MM.1S (cell line): Measurements from ENCODE around the gene SOX4.

Experiments used
- EZH2 ChIP-seq: fragments of 300-600 bp; sonication (generic); optimal IDR thresholded peaks from 2 replicates; pipeline ENCODE3; 2017; ENCODE audit warnings: low read depth, mild to moderate bottlenecking, antibody characterized with exemption, low read length, mixed read lengths
- EZH2phosphoT487 ChIP-seq: fragments of 300-600 bp; sonication (generic); IDR thresholded peaks from 2 replicates; pipeline ENCODE4 v1.6.1; 2018; ENCODE audit warnings: antibody characterized with exemption, low read length
- TF ChIP-seq, protein P1 (sequence below): fragments of 300-600 bp; sonication (generic); IDR thresholded peaks from 2 replicates; pipeline ENCODE4 v1.5.1; 2016; ENCODE audit warnings: antibody characterized with exemption, low read length, mixed read lengths

DNA sequence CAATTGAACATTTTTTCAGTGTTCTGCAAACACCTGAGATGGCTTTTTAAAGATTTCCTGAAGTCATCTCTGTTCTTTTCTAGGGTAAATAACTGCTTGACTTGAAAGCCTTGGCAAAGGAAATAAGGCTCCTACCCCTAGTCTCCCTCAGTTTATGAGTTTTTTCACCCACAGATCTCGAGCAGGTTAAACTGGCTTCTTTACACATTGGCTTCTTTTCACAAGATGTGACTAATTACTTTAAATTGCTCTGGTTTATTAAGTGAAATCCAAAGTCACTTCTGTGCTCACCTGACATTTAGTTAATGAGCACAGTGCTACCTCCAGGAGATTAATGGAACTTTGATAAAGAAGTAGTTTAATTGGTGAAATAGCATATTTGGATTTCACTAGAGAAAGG is 33.2 kb downstream of the SOX4 start:
- TF ChIP-seq, protein P1, sequence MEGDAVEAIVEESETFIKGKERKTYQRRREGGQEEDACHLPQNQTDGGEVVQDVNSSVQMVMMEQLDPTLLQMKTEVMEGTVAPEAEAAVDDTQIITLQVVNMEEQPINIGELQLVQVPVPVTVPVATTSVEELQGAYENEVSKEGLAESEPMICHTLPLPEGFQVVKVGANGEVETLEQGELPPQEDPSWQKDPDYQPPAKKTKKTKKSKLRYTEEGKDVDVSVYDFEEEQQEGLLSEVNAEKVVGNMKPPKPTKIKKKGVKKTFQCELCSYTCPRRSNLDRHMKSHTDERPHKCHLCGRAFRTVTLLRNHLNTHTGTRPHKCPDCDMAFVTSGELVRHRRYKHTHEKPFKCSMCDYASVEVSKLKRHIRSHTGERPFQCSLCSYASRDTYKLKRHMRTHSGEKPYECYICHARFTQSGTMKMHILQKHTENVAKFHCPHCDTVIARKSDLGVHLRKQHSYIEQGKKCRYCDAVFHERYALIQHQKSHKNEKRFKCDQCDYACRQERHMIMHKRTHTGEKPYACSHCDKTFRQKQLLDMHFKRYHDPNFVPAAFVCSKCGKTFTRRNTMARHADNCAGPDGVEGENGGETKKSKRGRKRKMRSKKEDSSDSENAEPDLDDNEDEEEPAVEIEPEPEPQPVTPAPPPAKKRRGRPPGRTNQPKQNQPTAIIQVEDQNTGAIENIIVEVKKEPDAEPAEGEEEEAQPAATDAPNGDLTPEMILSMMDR = no peak
- TF ChIP-seq EZH2phosphoT487 (no peak), EZH2 (no peak)
